ENCODE data around the gene PDZRN3. TPM values are rescaled to one million over a fixed set of nuclear protein-coding genes. Genes with fewer than 3 reads are reported as not detected.
"Not testable (repeated sequence)": the region's sequence is repeated elsewhere in the genome, so short reads cannot be mapped to it uniquely, and the experiment has no call there.

The PDZRN3 gene
- total RNA-seq, 1 experiment from 2014 or later: 5.9 TPM

DNA sequence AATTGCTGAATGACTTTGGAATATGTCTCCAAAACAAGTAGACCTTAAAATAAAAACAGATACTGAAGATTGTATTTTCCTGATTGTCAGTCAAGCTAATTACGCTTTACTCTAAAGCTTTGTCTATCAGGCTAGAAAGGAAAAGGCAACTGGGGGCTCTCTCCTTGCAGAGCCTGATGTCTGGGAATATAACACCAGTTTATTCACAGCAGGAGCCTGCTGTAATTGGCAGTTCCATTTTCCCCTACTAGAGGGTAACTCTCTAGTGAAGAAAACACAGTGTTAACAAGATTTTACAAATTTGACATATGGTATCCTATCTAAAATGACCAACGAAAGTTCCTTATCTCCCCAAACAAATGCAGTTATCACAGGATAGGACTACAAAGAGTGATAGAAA is 158.8 kb downstream of the PDZRN3 start:
- Histone ChIP-seq H3K27me3 (ENCODE audit: insufficient read depth, low read length) (no peaks in the 10 kb centered on the region), H2AFZ (ENCODE audit: low read length) (no peak overlapping the region), H3K4me2 (ENCODE audit: insufficient read depth, insufficient read length, low read length) (no peak overlapping the region), H2BK12ac (ENCODE audit: insufficient read length, low read depth, low read length) (no peak overlapping the region), H3K27ac (ENCODE audit: insufficient read length, low read depth, low read length) (no peak overlapping the region), H4K20me1 (ENCODE audit: control insufficient read depth, insufficient read depth, insufficient read length) (no peaks in the 10 kb centered on the region), H2BK20ac (ENCODE audit: low read depth, low read length, poor library complexity, severe bottlenecking) (no peak overlapping the region), H3K23me2 (ENCODE audit: insufficient read length, low read depth, low read length, poor library complexity, severe bottlenecking) (no peaks in the 10 kb centered on the region), H3T11ph (ENCODE audit: low read length) (no peak overlapping the region), H2AK5ac (ENCODE audit: insufficient read length, low read length) (no peak overlapping the region), H3K23ac (ENCODE audit: insufficient read length, low read depth, low read length) (no peak overlapping the region), H2BK120ac (ENCODE audit: low read depth, low read length, poor library complexity, severe bottlenecking) (no peak overlapping the region), H4K5ac (ENCODE audit: insufficient read length, low read depth, low read length) (no peak overlapping the region), H3K18ac (ENCODE audit: insufficient read length, low read depth, low read length) (no peak overlapping the region), H3K4me1 (ENCODE audit: insufficient read depth, low read length) (no peaks in the 10 kb centered on the region; the same call in 1 of the 2 replicates), H3K4ac (ENCODE audit: low read depth, low read length) (no peak overlapping the region), H3K9me3 (ENCODE audit: control insufficient read depth, low read depth, low read length) (no peaks in the 10 kb centered on the region), H3K79me1 (ENCODE audit: insufficient read depth, low read depth, low read length, poor library complexity, severe bottlenecking) (no peaks in the 10 kb centered on the region), H4K8ac (replicated peaks; ENCODE audit: insufficient read length, low read depth, low read length) (no peak overlapping the region), H3K56ac (ENCODE audit: insufficient read length, low read depth, low read length) (no peak overlapping the region), H3K79me2 (ENCODE audit: insufficient read depth, low read length) (no peaks in the 10 kb centered on the region), H2BK5ac (ENCODE audit: insufficient read length, low read length) (no peak overlapping the region), H3K14ac (ENCODE audit: insufficient read depth, low read length) (no peak overlapping the region), H3K9ac (ENCODE audit: extremely low read depth, insufficient read length, low read length) (no peak overlapping the region), H4K91ac (ENCODE audit: insufficient read length, low read depth, low read length) (no peak overlapping the region), H2BK15ac (ENCODE audit: low read depth, low read length) (no peak overlapping the region)
- TF ChIP-seq, protein P1, sequence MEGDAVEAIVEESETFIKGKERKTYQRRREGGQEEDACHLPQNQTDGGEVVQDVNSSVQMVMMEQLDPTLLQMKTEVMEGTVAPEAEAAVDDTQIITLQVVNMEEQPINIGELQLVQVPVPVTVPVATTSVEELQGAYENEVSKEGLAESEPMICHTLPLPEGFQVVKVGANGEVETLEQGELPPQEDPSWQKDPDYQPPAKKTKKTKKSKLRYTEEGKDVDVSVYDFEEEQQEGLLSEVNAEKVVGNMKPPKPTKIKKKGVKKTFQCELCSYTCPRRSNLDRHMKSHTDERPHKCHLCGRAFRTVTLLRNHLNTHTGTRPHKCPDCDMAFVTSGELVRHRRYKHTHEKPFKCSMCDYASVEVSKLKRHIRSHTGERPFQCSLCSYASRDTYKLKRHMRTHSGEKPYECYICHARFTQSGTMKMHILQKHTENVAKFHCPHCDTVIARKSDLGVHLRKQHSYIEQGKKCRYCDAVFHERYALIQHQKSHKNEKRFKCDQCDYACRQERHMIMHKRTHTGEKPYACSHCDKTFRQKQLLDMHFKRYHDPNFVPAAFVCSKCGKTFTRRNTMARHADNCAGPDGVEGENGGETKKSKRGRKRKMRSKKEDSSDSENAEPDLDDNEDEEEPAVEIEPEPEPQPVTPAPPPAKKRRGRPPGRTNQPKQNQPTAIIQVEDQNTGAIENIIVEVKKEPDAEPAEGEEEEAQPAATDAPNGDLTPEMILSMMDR (conservative IDR thresholded peaks at IDR 0.05): no peak
- Mint-ChIP-seq H3K27me3 (ENCODE audit: low read depth) (no peaks in the 10 kb centered on the region), H3K9me3 (no peaks in the 10 kb centered on the region), H3K27ac (no peak overlapping the region), H3K36me3 (ENCODE audit: insufficient read depth in 1 of 3, low read depth in 3 of 3) (no peaks in the 10 kb centered on the region), H3K4me1 (peaks cover 8 to 12% of the 10 kb centered on the region in 2 experiments; a peak in 3 of 4 replicates), H3K4me3 (no peak overlapping the region)
- WGBS (ENCODE audit: extremely low coverage, insufficient read length, low lambda C conversion rate): no CpG with 5 or more reads among the region's 2 CpGs
- no peak for DNase-seq

DNA sequence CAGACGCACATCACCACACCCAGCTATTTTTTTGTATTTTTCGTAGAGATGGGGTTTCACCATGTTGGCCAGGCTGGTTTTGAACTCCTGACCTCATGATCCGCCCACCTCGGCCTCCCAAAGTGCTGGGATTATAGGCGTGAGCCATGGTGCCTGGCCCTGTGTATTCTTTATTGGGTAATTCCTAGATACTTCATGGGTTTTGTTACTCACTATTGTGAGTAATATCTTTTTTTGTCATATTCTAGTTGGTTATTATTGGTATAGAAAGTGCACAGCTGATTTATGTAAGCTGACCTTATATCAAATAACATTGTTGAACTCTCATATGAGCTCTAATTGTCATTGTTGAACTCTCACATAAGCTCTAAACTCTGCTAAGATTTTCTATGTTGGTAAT is 160.6 kb downstream of the PDZRN3 start:
- H3K4me2 ChIP-seq (ENCODE audit: insufficient read depth, insufficient read length, low read length); H3K79me2 ChIP-seq (ENCODE audit: insufficient read depth, low read length); H3K27ac ChIP-seq (ENCODE audit: insufficient read length, low read depth, low read length); H2BK20ac ChIP-seq (ENCODE audit: low read depth, low read length, poor library complexity, severe bottlenecking); H4K8ac ChIP-seq (replicated peaks; ENCODE audit: insufficient read length, low read depth, low read length); H3K27me3 Mint-ChIP-seq (ENCODE audit: low read depth); H3K27me3 ChIP-seq (ENCODE audit: insufficient read depth, low read length); H2AFZ ChIP-seq (ENCODE audit: low read length); H3K4me1 Mint-ChIP-seq; H3K36me3 Mint-ChIP-seq (ENCODE audit: insufficient read depth in 1 of 3, low read depth in 3 of 3); H4K20me1 ChIP-seq (ENCODE audit: control insufficient read depth, insufficient read depth, insufficient read length); H3K4me3 Mint-ChIP-seq; H2AK5ac ChIP-seq (ENCODE audit: insufficient read length, low read length); H2BK12ac ChIP-seq (ENCODE audit: insufficient read length, low read depth, low read length); H3K9ac ChIP-seq (ENCODE audit: extremely low read depth, insufficient read length, low read length); H3K4ac ChIP-seq (ENCODE audit: low read depth, low read length); H3K9me3 ChIP-seq (ENCODE audit: control insufficient read depth, low read depth, low read length); H4K91ac ChIP-seq (ENCODE audit: insufficient read length, low read depth, low read length); H3K56ac ChIP-seq (ENCODE audit: insufficient read length, low read depth, low read length); H2BK15ac ChIP-seq (ENCODE audit: low read depth, low read length); H3K9me3 Mint-ChIP-seq; H3K18ac ChIP-seq (ENCODE audit: insufficient read length, low read depth, low read length); H3K14ac ChIP-seq (ENCODE audit: insufficient read depth, low read length); H2BK5ac ChIP-seq (ENCODE audit: insufficient read length, low read length); H3K23ac ChIP-seq (ENCODE audit: insufficient read length, low read depth, low read length); H4K5ac ChIP-seq (ENCODE audit: insufficient read length, low read depth, low read length); H3K27ac Mint-ChIP-seq; H3K79me1 ChIP-seq (ENCODE audit: insufficient read depth, low read depth, low read length, poor library complexity, severe bottlenecking); H2BK120ac ChIP-seq (ENCODE audit: low read depth, low read length, poor library complexity, severe bottlenecking); DNase-seq; H3T11ph ChIP-seq (ENCODE audit: low read length); H3K4me1 ChIP-seq (ENCODE audit: insufficient read depth, low read length); H3K23me2 ChIP-seq (ENCODE audit: insufficient read length, low read depth, low read length, poor library complexity, severe bottlenecking): not testable (repeated sequence)
- no CpG with 5 or more reads among the region's 5 CpGs for WGBS (ENCODE audit: extremely low coverage, insufficient read length, low lambda C conversion rate)

Data from H9 (cell line).